Muscle of arm (tissue), 12 donors: ENCODE measurements around the gene ABO. TPM values are rescaled to one million over a fixed set of nuclear protein-coding genes. Genes with fewer than 3 reads are reported as not detected.
"Not testable (repeated sequence)": the region's sequence is repeated elsewhere in the genome, so short reads cannot be mapped to it uniquely, and the experiment has no call there.

ENCODE experiments used
- DNase-seq: peaks from one replicate; pipeline ENCODE4 v3.0.0-alpha.2; 2013
- polyA plus RNA-seq, 12 donors: library from polyadenylated mRNA; unstranded; fragments of 120-200 nt; gene quantifications; one replicate each; pipeline ENCODE4 v1.2.1, GENCODE V29; 2013; ENCODE audit not compliant: insufficient read length in 12 of 12

Gene ABO
- polyA plus RNA-seq, 12 donors: 0.57 to 28.3 (median 2.6) TPM; not detected in 1

- DNase-seq: no peak
These were observed 19.3 kb upstream of the ABO start for GRCh38 chr9:133294257-133294656.

GRCh38 chr9:133290751-133291302 is 15.8 kb upstream of the ABO start:
- no peak for DNase-seq

- no peak for DNase-seq
These were observed 11.5 kb upstream of the ABO start for GRCh38 chr9:133286523-133286922.

- no peak for DNase-seq
These were observed 10.3 kb upstream of the ABO start for GRCh38 chr9:133285252-133285775.

DNA sequence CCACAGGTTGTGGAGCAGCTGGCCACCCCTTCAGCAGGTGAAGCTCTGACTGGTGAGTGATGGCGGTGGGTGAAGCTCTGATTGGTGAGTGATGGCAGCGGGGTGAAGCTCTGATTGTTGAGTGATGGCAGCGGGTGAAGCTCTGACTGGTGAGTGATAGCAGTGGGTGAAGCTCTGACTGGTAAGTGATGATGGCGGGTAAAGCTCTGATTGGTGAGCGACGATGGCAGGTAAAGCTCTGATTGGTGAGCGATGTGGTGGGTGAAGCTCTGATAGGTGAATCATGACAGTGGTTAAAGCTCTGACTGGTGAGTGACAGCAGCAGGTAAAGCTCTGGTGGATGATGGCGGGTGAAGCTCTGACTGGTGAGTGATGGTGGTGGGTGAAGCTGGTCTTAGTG is 9.4 kb upstream of the ABO start:
- no peak for DNase-seq

GRCh38 chr9:133283255-133284032 is 8.4 kb upstream of the ABO start:
- DNase-seq: not testable (repeated sequence)

DNA sequence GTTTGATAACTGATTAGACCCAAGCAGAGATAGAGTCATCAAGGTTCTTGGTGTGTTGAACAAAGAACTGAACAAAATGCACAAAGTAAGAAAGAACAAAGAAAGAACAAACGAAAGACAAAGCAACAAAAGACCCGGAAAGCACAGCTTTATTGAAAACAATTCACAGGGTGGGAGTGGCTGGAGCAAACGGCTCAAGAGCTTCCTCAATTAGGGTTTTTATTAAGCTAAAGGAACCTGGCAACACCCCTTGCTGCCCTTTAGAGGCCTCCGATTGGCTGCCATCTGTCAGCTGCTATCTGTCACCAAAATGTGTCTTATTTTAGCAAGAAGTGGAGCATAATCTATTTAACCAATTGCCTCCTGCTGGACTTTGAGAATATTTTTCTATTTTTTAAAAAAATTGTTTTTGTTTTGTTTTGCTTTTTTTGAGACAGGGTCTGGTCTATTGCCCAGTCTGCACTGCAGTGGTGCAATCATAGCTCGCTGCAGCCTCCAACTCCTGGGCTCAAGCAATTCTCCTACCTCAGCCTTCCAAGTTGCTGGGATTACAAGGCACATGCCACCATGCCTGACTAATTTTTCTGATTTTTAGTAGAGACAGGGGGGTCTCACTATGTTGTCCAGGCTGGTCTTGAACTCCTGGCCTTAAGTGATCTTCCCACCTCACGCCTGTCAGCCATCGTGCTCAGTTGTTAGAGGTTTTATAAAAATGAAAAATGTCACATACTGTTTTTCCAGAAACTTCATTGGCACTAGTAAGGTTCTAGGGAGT is 7.7 kb upstream of the ABO start:
- no peak for DNase-seq

GRCh38 chr9:133280392-133280791 is 5.4 kb upstream of the ABO start:
- DNase-seq: no peak

- no peak for DNase-seq
These were observed 3.4 kb upstream of the ABO start for GRCh38 chr9:133278161-133279114.

GRCh38 chr9:133277467-133277866 is 2.5 kb upstream of the ABO start:
- no peak for DNase-seq

- no peak for DNase-seq
These were observed 1.9 kb upstream of the ABO start for GRCh38 chr9:133276923-133277322.

DNA sequence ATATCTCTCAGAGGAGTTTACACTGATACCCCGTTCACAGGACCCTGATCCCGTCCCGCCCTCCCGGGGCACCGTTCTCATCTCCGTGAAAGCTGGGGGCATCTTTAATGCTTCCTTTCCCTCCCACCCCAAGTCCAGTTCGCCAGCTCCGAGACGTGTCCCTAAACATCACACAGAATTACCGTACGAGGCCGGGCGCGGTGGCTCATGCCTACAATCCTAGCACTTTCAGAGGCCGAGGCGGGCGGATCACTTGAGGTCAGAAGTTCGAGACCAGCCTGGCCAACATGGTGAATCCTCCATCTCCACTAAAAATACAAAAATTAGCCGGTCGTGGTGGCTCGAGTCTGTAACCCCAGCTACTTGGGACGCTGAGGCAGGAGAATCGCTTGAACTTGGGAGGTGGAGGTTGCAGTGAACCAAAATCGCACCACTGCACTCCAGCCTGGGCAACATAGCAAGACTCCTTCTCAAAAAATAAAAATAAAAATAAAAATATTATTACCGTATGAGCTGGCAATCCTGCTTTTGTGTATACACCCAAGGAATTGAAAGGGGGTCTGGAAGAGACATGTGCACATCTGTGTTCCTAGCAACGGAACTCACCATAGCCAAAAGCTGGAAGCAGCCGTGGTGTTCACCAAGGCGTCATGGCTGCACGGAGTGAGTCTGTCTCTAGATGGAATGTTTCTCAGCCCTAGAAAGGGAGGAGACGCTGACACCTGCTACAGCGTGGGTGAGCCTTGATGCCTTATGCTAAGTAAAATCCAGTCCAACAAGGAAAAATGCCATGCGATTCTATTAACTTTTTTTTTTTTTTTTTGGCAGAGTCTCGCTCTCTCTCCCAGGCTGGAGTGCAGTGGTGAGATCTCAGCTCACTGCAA is 1.2 kb upstream of the ABO start:
- no peak for DNase-seq

GRCh38 chr9:133274236-133275104 is 531 bp downstream of the ABO start:
- no peak for DNase-seq

DNA sequence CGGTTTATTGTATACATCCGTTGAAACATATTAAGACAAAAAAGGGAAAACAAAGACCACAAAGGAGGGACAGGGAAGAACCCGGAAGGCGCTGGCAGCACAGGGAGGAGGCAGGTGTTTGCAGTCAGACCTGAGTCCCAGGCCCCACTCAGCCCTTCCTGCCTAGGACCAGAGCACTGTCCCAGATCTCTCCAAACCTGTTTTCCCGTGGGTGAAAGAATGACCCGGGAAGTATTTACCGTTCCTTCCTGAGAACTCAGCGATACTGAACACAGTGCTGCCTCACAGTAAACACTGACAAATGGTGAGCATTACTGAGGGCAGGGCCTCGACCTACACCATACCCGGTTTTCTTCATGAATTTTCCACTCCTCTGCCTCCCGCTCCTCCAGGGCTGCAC is 1.2 kb downstream of the ABO start:
- DNase-seq: no peak

GRCh38 chr9:133273098-133273497 is 1.9 kb downstream of the ABO start:
- no peak for DNase-seq

DNA sequence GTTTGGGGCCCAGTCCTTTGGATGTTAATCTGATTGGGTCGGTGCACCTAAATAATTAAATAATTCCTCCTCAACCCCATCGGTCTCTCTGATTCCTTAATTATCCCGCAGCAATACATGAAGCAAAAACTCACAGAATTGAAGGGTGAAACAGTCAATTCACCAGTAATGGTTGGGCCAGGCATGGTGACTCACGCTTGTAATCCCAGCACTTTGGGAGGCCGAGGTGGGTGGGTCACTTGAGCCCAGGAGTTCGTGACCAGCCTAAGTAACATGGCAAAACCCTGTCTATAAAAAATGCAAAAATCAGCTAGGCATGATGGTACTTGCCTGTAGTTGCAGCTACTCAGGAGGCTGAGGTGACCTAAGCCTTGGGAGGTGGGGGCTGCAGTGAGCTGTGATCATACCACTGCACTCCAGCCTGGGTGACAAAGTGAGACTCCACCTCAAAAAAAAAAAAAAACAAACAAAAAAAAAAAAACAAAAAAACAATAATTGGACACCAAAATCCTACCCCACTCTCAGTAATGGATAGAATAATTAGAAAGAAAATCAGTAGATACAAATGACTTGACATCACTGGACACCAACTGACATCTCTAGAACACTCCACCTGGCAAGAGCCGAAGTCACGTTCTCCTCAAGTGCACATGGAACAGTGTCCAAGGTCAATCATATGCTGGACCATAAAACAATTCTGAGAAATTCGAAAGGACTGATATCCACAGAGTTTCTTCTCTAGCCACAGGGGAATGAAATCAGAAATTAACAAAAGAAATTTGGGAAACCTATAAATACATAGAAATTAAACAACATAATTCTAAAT is 5.3 kb downstream of the ABO start:
- DNase-seq: no peak

GRCh38 chr9:133269136-133269535 is 5.9 kb downstream of the ABO start:
- DNase-seq: not testable (repeated sequence)

DNA sequence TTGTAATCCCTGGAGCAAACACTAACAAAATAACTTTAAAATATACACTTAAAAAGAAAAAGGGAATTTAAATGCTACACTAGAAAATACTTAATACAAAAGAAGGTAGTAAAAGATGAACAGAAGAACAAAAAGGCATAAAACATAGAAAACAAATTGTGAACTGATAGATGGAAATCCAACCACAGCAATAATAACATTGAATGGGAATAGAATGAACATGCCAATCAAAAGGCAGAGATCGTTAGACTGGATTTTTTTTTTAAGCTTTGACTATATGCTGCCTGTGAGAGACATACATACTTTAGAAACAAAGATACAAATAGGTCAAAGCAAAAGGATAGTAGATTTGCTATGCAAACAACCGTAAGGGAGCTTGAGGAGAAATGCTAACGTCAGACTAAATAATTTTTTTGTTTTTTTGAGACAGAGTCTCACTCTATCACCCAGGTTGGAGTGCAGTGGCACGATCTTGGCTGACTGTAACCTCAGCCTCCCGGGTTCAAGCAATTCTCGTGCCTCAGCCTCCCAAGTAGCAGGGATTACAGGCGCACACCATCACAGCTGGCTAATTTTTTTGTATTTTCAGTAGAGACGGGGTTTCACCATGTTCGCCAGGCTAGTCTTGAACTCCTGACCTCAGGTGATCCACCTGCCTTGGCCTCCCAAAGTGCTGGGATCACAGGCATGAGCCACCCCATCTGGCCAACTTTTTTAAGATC is 6.5 kb downstream of the ABO start:
- no peak for DNase-seq
